Activated CD8-positive, alpha-beta T cell treated with anti-CD3 and anti-CD28 coated beads, Interleukin-2, amount 10 ng/mL, durations not matched to agents 7 days and 5 days (primary cell): Measurements from ENCODE around the gene CD207. TPM values are rescaled to one million over a fixed set of nuclear protein-coding genes. Genes with fewer than 3 reads are reported as not detected.

Source experiments
- ATAC-seq: fragments of 150-1000 bp; cut with Tn5 transposase; one replicate; pipeline ENCODE4 v1.10.0; 2021; ENCODE audit warnings: moderate library complexity
- CTCF ChIA-PET: fragments of 350-600 bp; sonication (Branson Sonifier 250); formaldehyde crosslinking; loops from one replicate; lab custom pipeline; 2021; ENCODE audit warnings: antibody characterized with exemption; lab: Charles Lee
- POLR2A ChIA-PET: fragments of 350-600 bp; sonication (Branson Sonifier 250); formaldehyde crosslinking; loops from one replicate; lab custom pipeline; 2021; ENCODE audit warnings: antibody characterized with exemption; lab: Charles Lee
- DNase-seq: peaks from one replicate; pipeline ENCODE4 v3.0.0-alpha.2; 2020
- H3K27ac Mint-ChIP-seq: one replicate; pipeline ENCODE4 v1.8.0; 2021; ENCODE audit warnings: mild to moderate bottlenecking, mixed read lengths
- H3K27me3 Mint-ChIP-seq: one replicate; pipeline ENCODE4 v1.8.0; 2021; ENCODE audit warnings: low read depth, mixed read lengths
- H3K36me3 Mint-ChIP-seq: one replicate; pipeline ENCODE4 v1.8.0; 2021; ENCODE audit warnings: low read depth, mixed read lengths
- H3K4me1 Mint-ChIP-seq: one replicate; pipeline ENCODE4 v1.8.0; 2021; ENCODE audit warnings: low read depth, mixed read lengths
- H3K4me3 Mint-ChIP-seq: one replicate; pipeline ENCODE4 v1.8.0; 2021; ENCODE audit warnings: mild to moderate bottlenecking, mixed read lengths
- H3K9me3 Mint-ChIP-seq: one replicate; pipeline ENCODE4 v1.8.0; 2022; ENCODE audit warnings: mixed read lengths; ENCODE audit not compliant: insufficient read depth
- total RNA-seq, 2 experiments: library from RNA; stranded (reverse); gene quantifications; one replicate each; pipeline ENCODE4 v1.2.3, GENCODE V29; 2021

Gene CD207
- total RNA-seq, 2 experiments from 2014 or later: not detected

- ATAC-seq: peak; percentile 91
- peaks cover 50% of the 10 kb centered on the region for H3K27me3 Mint-ChIP-seq
- H3K4me3 Mint-ChIP-seq: peak overlapping the region; percentile 65
- H3K36me3 Mint-ChIP-seq: no peaks in the 10 kb centered on the region
- no peak overlapping the region for H3K27ac Mint-ChIP-seq
- ChIA-PET POLR2A (interaction anchor here (0.6 kb wide), 1 partner anchor 52 kb away, joined by 3 read pairs; no protein-coding TSS in a partner anchor), CTCF (interaction anchor here (0.6 to 4.9 kb wide), 30 partner anchors 13 to 486 kb away, joined by 3 to 31 read pairs (median 4); partner anchors contain the start of gene ADD2)
- H3K4me1 Mint-ChIP-seq: peaks cover 5% of the 10 kb centered on the region
- H3K9me3 Mint-ChIP-seq: no peaks in the 10 kb centered on the region
- peak; percentile 79 for DNase-seq
Observed at GRCh38 chr2:70789304-70790135, 46.1 kb downstream of the CD207 start.

GRCh38 chr2:70785137-70785911 lies 50.3 kb downstream of the CD207 start:
- ChIA-PET CTCF (interaction anchor here (0.7 to 2.2 kb wide), 14 partner anchors 9 to 481 kb away, joined by 3 to 31 read pairs (median 4); partner anchors contain the start of gene ADD2), POLR2A (no interaction called here)
- H3K27ac Mint-ChIP-seq: no peak overlapping the region
- H3K36me3 Mint-ChIP-seq: no peaks in the 10 kb centered on the region
- no peaks in the 10 kb centered on the region for H3K9me3 Mint-ChIP-seq
- DNase-seq: peak; percentile 60
- H3K27me3 Mint-ChIP-seq: peaks cover 31% of the 10 kb centered on the region
- peaks cover 5% of the 10 kb centered on the region for H3K4me1 Mint-ChIP-seq
- H3K4me3 Mint-ChIP-seq: no peak overlapping the region
- ATAC-seq: no peak

GRCh38 chr2:70784320-70784719 lies 51.3 kb downstream of the CD207 start:
- ChIA-PET CTCF (interaction anchor here (1.0 to 2.2 kb wide), 9 partner anchors 10 to 480 kb away, joined by 3 to 31 read pairs (median 5); partner anchors contain the start of gene ADD2), POLR2A (no interaction called here)
- Mint-ChIP-seq H3K27ac (no peak overlapping the region), H3K9me3 (no peaks in the 10 kb centered on the region), H3K4me3 (no peak overlapping the region), H3K4me1 (no peaks in the 10 kb centered on the region), H3K36me3 (no peaks in the 10 kb centered on the region), H3K27me3 (peaks cover 29% of the 10 kb centered on the region)
- no peak for ATAC-seq
- DNase-seq: no peak

Other genes with a start within 250 kb of the CD207 start
- gene ADD2, start 67.6 kb downstream of the CD207 start, total RNA-seq: 10 to 100 TPM; 12.8 to 14.2 TPM
- not detected for gene FIGLA, start 45.2 kb downstream of the CD207 start, total RNA-seq
- not detected for gene CLEC4F, start 15.2 kb downstream of the CD207 start, total RNA-seq
- gene VAX2, start 64.8 kb upstream of the CD207 start, total RNA-seq: not detected
- not detected for gene ATP6V1B1, start 100.1 kb upstream of the CD207 start, total RNA-seq
- gene ANKRD53, start 142.8 kb upstream of the CD207 start, total RNA-seq: not detected
- gene TEX261, start 159.1 kb upstream of the CD207 start, total RNA-seq: 10 to 100 TPM; 55.9 to 59.4 TPM
- 10 to 100 TPM; 68.3 to 75.3 TPM for gene NAGK, start 232.8 kb upstream of the CD207 start, total RNA-seq